Lower leg skin (tissue), 4 donors: Measurements from ENCODE around the gene BEST4. TPM values are rescaled to one million over a fixed set of nuclear protein-coding genes. Genes with fewer than 3 reads are reported as not detected.

ENCODE experiments used
- DNase-seq, 2 donors: peaks; one replicate each; pipeline ENCODE4 v3.0.0-alpha.2; 2019; ENCODE audit warnings: low spot score in 2 of 2
- H3K4me3 ChIP-seq: fragments of 200-600 bp; sonication (generic); 2 replicates; pipeline ENCODE4 v1.5.1; 2017; ENCODE audit warnings: mild to moderate bottlenecking, low read depth; ENCODE audit not compliant: poor library complexity, severe bottlenecking
- CTCF ChIP-seq, 3 donors: fragments of 450-650 bp; IDR thresholded peaks; one replicate each; pipeline ENCODE4 v1.5.1; 2016; ENCODE audit warnings: antibody characterized with exemption in 3 of 3, mild to moderate bottlenecking in 3 of 3, moderate library complexity in 2 of 3
- POLR2A ChIP-seq, 2 donors: fragments of 450-650 bp; IDR thresholded peaks; one replicate each; pipeline ENCODE4 v1.6.1; 2016 to 2017; ENCODE audit warnings: antibody characterized with exemption in 2 of 2, mild to moderate bottlenecking in 1 of 2, moderate library complexity in 1 of 2
- WGBS, 2 donors: methylation state at CpG; one replicate each; pipeline ENCODE4 v1.1.5; 2018; 5-methylcytosine and 5-hydroxymethylcytosine counted together
- intact Hi-C: fragments of 100-400 bp; cut with DNase I; formaldehyde crosslinking; loops from one replicate; pipeline ENCODE4 v1.15.0; 2023; ENCODE audit warnings: low total_unique reads
- total RNA-seq, 4 donors: library from RNA; depleted of rRNA; stranded (reverse); fragments of >200 nt; gene quantifications; one replicate each; pipeline ENCODE4 v1.1.0, GENCODE V29; 2016

Gene BEST4
- under 1 TPM in 1 of 4 donors, not detected in 3; 0.23 TPM for total RNA-seq

GRCh38 chr1:44788120-44788860 is at the start of gene BEST4:
Gene BEST4 (minus strand): TSS chr1:44788170. CDS start chr1:44787705, 465 bp downstream.
- 84 to 91% methylated on average over 5 to 9 of the region's 9 CpGs for WGBS, 2 donors
- no peak for TF ChIP-seq POLR2A (IDR thresholded peaks at IDR 0.05)
- TF ChIP-seq CTCF (IDR thresholded peaks at IDR 0.05) = no peak

DNA sequence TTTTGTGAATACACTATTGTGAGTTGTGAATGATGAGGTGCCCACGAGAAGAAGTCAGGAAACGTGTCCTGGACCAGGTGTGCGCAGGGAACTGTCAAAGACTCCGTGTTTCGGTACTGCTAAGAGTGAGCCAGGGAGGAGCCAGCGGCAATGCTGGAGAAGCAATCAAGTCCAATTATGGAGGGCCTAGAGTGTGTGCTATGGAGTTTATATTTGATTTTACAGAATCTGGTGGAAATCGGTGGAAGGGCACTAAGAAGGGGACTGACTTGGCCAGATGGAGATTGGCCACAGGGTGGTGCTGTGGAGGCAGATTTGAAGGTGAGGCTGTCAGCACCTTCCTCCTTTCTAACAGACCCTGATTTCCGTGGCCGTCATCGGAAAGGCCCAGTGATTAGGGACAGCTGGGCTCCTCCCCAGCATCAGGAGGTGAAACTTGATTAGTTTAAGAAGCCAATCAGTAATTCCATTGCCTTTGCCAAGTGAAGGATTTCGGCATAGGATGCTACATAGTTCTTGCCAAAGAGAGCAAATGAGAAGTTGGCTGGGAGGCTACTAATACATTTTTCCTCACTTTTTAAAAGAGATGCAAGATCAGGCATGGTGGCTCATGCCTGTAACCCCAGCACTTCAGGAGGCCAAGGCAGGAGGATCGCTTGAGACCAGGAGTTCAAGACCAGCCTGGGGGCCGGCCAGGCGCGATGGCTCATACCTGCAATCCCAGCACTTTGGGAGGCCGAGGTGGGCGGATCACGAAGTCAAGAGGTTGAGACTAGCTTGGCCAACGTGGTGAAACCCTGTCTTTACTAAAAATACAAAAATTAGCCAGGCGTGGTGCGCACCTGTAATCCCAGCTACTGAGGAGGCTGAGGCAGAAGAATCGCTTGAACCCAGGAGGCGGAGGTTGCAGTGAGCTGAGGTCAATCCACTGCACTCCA is 48.0 kb upstream of the BEST4 start:
- WGBS, 2 donors = 60 to 61% methylated on average over 23 of the region's 23 CpGs

More at GRCh38 chr1:44788120-44788860, at the start of gene BEST4:
- H3K4me3 ChIP-seq = no peak within 1 kb of the TSS
- no peak for DNase-seq
- intact Hi-C loops = no loop called here

DNA sequence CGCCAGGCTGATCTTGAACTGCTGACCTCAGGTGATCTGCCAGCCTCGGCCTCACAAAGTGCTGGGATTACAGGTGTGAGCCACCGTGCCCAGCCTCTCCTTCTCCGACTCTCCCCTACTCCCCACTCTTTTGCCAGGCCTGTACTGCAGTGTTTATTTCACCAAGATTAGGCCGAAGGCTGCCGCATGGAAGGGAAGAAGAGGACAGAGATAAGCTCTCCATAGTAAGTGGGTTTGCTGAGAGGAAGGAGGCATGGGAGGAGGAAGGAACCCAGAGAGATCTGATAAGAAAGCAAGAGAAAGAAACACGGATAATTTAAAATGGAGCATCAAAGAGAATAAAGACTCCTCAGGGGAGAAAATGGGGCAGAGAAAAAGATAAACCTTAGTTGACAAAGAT is 46.4 kb upstream of the BEST4 start:
- no peak overlapping the region for H3K4me3 ChIP-seq
- TF ChIP-seq POLR2A (IDR thresholded peaks at IDR 0.05) (no peak), CTCF (IDR thresholded peaks at IDR 0.05) (no peak)
- no peak for DNase-seq
- intact Hi-C loops = loop anchor here (10.0 kb wide), 2 partner anchors 170 to 460 kb away; no protein-coding TSS in a partner anchor
- 69 to 86% methylated on average over 7 of the region's 7 CpGs for WGBS, 2 donors

More for the DNA sequence above, 48.0 kb upstream of the BEST4 start:
- TF ChIP-seq POLR2A (IDR thresholded peaks at IDR 0.05) (no peak), CTCF (IDR thresholded peaks at IDR 0.05) (peak in 1 of 3 donors; percentile 56)
- H3K4me3 ChIP-seq = no peak overlapping the region
- peak; percentile 74 to 97 for DNase-seq
- intact Hi-C loops = loop anchor here (10.0 kb wide), 2 partner anchors 169 to 459 kb away; no protein-coding TSS in a partner anchor

GRCh38 chr1:44832056-44832705 is 44.2 kb upstream of the BEST4 start:
- WGBS, 2 donors = 77 to 86% methylated on average over 11 to 12 of the region's 13 CpGs
- TF ChIP-seq CTCF (IDR thresholded peaks at IDR 0.05) = no peak
- no peak for TF ChIP-seq POLR2A (IDR thresholded peaks at IDR 0.05)
- no peak for DNase-seq
- H3K4me3 ChIP-seq = no peak overlapping the region
- intact Hi-C loops = loop anchor here (10.0 kb wide), 2 partner anchors 173 to 463 kb away; no protein-coding TSS in a partner anchor

DNA sequence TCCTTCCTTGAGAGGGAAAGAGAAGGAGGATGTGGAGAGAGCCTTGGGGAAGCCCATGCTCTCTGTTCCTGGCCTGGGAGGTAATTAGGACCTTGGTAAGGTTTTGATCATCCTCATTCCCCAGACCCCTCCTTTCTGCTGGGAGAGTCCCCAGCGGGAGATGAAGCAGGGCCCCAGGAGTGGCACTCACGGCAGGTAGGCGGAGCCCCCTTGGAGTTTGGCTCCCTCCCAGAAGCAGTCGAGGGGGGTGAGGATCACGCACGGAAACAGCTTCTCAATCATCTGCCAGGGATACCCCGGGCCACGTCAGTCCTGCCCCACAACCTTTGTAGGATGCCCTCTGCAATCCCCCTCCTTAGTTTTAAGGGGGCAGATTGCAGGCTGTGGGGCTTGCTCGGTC is 43.5 kb upstream of the BEST4 start:
- H3K4me3 ChIP-seq = no peak overlapping the region
- intact Hi-C loops = loop anchor here (10.0 kb wide), 2 partner anchors 173 to 463 kb away; no protein-coding TSS in a partner anchor
- 40 to 48% methylated on average over 9 of the region's 9 CpGs for WGBS, 2 donors
- TF ChIP-seq POLR2A (IDR thresholded peaks at IDR 0.05) (no peak), CTCF (IDR thresholded peaks at IDR 0.05) (no peak)
- DNase-seq = no peak
